ENCODE results near the gene ADCY5.

DNA sequence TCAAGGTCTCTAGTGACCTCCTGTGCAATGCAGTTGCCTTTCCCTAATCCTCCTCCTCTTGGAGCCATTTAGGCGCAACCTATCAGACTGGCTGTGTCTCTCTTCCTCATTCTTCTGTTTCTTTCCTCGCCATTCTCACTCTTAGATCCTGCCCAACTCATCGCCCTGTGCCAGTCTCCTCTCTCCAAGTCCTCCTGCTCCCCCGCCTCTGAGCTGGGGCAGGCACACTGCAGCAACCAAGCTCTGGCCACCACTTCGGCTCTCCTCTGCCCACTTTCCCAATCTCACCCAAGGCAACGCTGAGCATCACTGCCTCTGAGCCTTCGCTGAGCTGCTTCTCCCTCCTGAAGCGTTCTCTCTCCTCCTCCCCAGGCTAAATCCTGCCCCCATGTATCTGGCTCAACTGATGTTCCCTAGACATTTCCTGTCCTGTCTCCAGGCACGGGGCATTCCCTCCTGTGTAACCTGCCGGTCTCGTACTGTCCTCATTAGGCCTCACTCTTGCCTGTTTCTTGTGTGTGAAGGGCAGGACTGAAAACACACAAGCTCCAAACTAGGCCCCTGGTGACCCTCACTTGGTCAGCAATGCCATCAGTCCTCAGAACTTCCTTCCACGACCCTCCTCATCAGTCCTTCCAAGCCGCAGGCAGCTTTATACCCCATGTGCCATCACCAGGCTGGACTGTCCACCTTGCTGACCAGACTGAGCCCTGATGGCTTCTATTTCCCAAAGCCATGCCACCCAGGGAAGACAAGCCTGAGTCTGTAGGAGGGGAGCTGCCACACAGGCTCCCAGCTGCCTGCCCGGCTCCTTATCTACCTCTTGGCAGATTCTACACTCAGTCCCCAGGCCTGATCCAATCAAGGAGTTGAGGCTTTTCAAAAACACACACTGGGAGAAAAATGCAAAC is 161.6 kb downstream of the ADCY5 start:
- TF ChIP-seq, protein P1, sequence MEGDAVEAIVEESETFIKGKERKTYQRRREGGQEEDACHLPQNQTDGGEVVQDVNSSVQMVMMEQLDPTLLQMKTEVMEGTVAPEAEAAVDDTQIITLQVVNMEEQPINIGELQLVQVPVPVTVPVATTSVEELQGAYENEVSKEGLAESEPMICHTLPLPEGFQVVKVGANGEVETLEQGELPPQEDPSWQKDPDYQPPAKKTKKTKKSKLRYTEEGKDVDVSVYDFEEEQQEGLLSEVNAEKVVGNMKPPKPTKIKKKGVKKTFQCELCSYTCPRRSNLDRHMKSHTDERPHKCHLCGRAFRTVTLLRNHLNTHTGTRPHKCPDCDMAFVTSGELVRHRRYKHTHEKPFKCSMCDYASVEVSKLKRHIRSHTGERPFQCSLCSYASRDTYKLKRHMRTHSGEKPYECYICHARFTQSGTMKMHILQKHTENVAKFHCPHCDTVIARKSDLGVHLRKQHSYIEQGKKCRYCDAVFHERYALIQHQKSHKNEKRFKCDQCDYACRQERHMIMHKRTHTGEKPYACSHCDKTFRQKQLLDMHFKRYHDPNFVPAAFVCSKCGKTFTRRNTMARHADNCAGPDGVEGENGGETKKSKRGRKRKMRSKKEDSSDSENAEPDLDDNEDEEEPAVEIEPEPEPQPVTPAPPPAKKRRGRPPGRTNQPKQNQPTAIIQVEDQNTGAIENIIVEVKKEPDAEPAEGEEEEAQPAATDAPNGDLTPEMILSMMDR (tag by site-specific recombination; IDR thresholded peaks at IDR 0.05), result no peak
- TF ChIP-seq ZNF335 (tag by site-specific recombination; conservative IDR thresholded peaks at IDR 0.05) (no peak), KLF1 (tag by site-specific recombination; IDR thresholded peaks at IDR 0.05) (no peak), ZNF660 (tag by site-specific recombination; IDR thresholded peaks at IDR 0.05) (no peak), YY2 (tag by site-specific recombination; IDR thresholded peaks at IDR 0.05) (no peak), ZNF677 (tag by site-specific recombination; IDR thresholded peaks at IDR 0.05) (no peak), KLF16 (tag by site-specific recombination; IDR thresholded peaks at IDR 0.05) (no peak), ZBTB20 (tag by site-specific recombination; IDR thresholded peaks at IDR 0.05) (no peak), ZNF114 (tag by site-specific recombination; IDR thresholded peaks at IDR 0.05) (no peak), ZNF274 (IDR thresholded peaks at IDR 0.05; ENCODE audit: low read length) (no peak), ZNF274 (tag by site-specific recombination; IDR thresholded peaks at IDR 0.05; ENCODE audit: borderline replicate concordance) (no peak)
- TF ChIP-seq, protein P2, sequence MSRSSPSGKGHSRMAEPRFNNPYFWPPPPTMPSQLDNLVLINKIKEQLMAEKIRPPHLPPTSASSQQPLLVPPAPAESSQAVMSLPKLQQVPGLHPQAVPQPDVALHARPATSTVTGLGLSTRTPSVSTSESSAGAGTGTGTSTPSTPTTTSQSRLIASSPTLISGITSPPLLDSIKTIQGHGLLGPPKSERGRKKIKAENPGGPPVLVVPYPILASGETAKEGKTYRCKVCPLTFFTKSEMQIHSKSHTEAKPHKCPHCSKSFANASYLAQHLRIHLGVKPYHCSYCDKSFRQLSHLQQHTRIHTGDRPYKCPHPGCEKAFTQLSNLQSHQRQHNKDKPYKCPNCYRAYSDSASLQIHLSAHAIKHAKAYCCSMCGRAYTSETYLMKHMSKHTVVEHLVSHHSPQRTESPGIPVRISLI (tag by site-specific recombination; IDR thresholded peaks at IDR 0.05), result no peak
